ENCODE measurements around the gene IGDCC3. TPM values are rescaled to one million over a fixed set of nuclear protein-coding genes. Genes with fewer than 3 reads are reported as not detected.

IGDCC3 gene
- total and polyA plus RNA-seq, 3 donors from 2014 or later = 5.8 to 6.5 (median 6.5) TPM

DNA sequence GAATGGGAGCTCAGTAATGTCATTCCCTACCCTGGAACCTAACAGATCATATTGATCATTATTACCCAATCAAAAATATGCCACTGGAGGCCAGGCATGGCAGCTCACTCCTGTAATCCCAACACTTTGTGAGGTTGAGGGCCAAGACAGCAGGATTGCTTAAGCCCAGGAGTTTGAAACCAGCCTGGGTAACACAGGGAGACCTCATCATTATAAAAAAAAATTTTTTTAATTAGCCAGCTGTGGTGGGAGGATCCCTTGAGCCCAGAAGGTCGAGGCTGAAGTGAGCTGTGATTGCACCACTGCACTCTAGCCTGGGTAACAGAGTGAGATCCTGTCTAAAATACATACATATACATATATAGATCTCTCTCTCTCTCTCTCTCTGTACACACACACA lies 34.8 kb upstream of the IGDCC3 start:
- Histone ChIP-seq H3K9me3 (no peaks in the 10 kb centered on the region), H3K36me3 (ENCODE audit: low read depth, missing control alignments) (no peaks in the 10 kb centered on the region), H3K4me3 (no peak overlapping the region), H3K27ac (no peak overlapping the region), H3K4me1 (peaks cover 10% of the 10 kb centered on the region), H3K27me3 (no peaks in the 10 kb centered on the region)
- WGBS, 2 donors = 26 to 38% methylated on average over 1 of the region's 1 CpG
- DNase-seq = no peak
- TF ChIP-seq POLR2A (IDR thresholded peaks at IDR 0.05) = no peak
- TF ChIP-seq CTCF (IDR thresholded peaks at IDR 0.05) = no peak
- intact Hi-C loops (cut with DNase I; ENCODE audit: low total_unique reads) = no loop called here

DNA sequence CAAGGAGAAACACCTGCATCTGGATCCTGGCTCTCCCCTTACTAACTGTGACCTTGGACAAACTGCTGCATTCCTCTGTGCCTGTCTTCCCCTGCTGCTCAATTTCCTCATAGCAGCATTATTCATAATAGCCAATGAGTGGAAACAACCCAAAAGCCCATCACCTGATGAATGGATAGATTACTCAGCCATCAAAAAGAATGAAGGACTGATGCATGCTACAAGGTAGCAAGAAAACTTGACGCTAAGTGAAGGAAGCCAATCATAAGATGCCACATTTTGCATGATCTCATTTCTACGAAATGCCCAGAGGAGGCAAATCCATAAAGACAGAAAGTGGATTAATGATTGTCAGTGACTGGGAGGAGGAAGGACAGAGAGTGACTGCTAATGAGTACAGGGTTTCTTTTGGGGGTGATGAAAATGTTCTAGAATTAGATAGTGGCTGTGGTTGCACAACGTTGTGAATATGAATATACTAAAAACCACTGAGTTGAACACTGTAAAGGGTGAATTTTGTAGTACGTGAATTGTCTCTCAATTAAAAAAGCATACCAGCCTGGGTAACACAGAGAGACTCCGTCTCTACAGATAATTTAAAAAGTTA lies 33.8 kb upstream of the IGDCC3 start:
- Histone ChIP-seq H3K4me1 (peaks cover 10% of the 10 kb centered on the region), H3K27ac (no peak overlapping the region), H3K4me3 (no peak overlapping the region), H3K27me3 (no peaks in the 10 kb centered on the region), H3K36me3 (ENCODE audit: low read depth, missing control alignments) (no peaks in the 10 kb centered on the region), H3K9me3 (no peaks in the 10 kb centered on the region)
- no peak for TF ChIP-seq POLR2A (IDR thresholded peaks at IDR 0.05)
- TF ChIP-seq CTCF (IDR thresholded peaks at IDR 0.05) = no peak
- intact Hi-C loops (cut with DNase I; ENCODE audit: low total_unique reads) = no loop called here
- DNase-seq = no peak
- 47 to 71% methylated on average over 5 of the region's 5 CpGs for WGBS, 2 donors

- Histone ChIP-seq H3K27ac (no peak overlapping the region), H3K4me1 (peaks cover 10% of the 10 kb centered on the region), H3K4me3 (no peak overlapping the region), H3K36me3 (ENCODE audit: low read depth, missing control alignments) (no peaks in the 10 kb centered on the region), H3K27me3 (no peaks in the 10 kb centered on the region), H3K9me3 (no peaks in the 10 kb centered on the region)
- 82 to 90% methylated on average over 6 to 10 of the region's 10 CpGs for WGBS, 2 donors
- no peak for TF ChIP-seq POLR2A (IDR thresholded peaks at IDR 0.05)
- no peak for TF ChIP-seq CTCF (IDR thresholded peaks at IDR 0.05)
- intact Hi-C loops (cut with DNase I; ENCODE audit: low total_unique reads) = no loop called here
- no peak for DNase-seq
These were observed 33.2 kb upstream of the IGDCC3 start for GRCh38 chr15:65410972-65411371.

DNA sequence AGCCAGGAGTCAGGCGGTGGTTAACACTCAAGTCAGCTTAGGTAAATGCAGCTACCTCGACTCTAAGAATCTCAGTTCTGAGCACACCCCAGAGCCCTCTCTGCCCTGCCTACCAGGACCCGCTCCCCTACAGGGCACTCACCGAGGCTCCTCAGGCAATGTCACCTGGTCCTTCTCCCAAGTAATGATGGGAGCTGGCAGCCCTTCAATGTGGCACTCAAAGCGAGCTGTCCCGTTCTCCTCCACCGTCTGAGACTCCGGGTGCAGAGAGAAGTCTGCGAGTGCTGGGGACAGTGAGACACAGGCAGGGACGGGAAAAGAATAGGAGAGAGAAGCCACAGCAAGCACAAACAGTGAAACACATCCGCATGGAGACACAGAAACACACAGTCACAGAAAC lies 32.2 kb upstream of the IGDCC3 start:
- Histone ChIP-seq H3K27ac (no peak overlapping the region), H3K9me3 (no peaks in the 10 kb centered on the region), H3K4me1 (peaks cover 4% of the 10 kb centered on the region), H3K27me3 (no peaks in the 10 kb centered on the region), H3K36me3 (ENCODE audit: low read depth, missing control alignments) (no peaks in the 10 kb centered on the region), H3K4me3 (no peak overlapping the region)
- no peak for DNase-seq
- 82 to 91% methylated on average over 11 of the region's 11 CpGs for WGBS, 2 donors
- TF ChIP-seq CTCF (IDR thresholded peaks at IDR 0.05) (no peak), POLR2A (IDR thresholded peaks at IDR 0.05) (no peak)
- intact Hi-C loops (cut with DNase I; ENCODE audit: low total_unique reads) = no loop called here

DNA sequence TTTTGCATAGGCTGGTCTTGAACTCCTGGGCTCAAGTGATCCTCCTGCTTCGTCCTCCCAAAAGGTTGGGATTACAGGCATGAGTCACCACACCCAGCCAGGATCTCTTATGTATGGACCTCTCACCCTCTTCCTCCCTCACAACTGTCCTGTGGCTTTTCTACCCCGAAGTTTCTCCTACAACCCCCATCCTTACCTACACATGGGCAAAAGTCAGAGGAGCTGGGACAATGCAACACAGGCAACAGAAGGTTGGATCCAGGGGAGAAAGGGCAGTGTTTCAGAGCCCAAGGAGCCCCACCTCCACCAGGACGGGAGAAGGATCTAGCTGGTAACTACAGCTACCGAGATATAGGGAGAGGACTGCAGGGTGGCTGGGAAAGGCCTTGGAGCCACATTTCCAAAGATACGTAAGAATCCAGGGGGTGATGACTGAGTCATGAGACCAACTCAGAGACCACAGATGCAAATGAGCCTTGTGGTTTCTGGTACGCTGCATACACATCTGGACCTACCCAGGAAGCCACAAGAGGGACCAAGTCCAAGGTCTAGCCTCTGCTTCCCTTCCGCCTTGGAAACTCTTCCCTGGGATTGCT lies 31.3 kb upstream of the IGDCC3 start:
- Histone ChIP-seq H3K4me1 (no peaks in the 10 kb centered on the region), H3K36me3 (ENCODE audit: low read depth, missing control alignments) (no peaks in the 10 kb centered on the region), H3K4me3 (no peak overlapping the region), H3K27ac (no peak overlapping the region), H3K27me3 (no peaks in the 10 kb centered on the region), H3K9me3 (no peaks in the 10 kb centered on the region)
- DNase-seq = no peak
- intact Hi-C loops (cut with DNase I; ENCODE audit: low total_unique reads) = no loop called here
- WGBS, 2 donors = 82 to 83% methylated on average over 7 of the region's 7 CpGs
- TF ChIP-seq CTCF (IDR thresholded peaks at IDR 0.05) (no peak), POLR2A (IDR thresholded peaks at IDR 0.05) (no peak)

Data from testis (tissue), 3 donors.